ENCODE measurements around the gene STK32C. TPM values are rescaled to one million over a fixed set of nuclear protein-coding genes. Genes with fewer than 3 reads are reported as not detected.

Gene STK32C
- total RNA-seq, 1 donor from 2014 or later = 13.6 TPM

GRCh38 chr10:132351611-132352010 lies 43.9 kb upstream of the STK32C start:
- FAIRE-seq = no peak
- Histone ChIP-seq H3K27me3 (ENCODE audit: insufficient read depth, low read length) (no peaks in the 10 kb centered on the region), H3K9me3 (ENCODE audit: insufficient read depth, low read depth, low read length) (no peaks in the 10 kb centered on the region), H2AFZ (ENCODE audit: low read depth, low read length) (no peak overlapping the region), H3K36me3 (ENCODE audit: insufficient read depth, low read length) (no peaks in the 10 kb centered on the region), H3K4me2 (ENCODE audit: low read length) (no peak overlapping the region), H3K9ac (ENCODE audit: low read length) (no peak overlapping the region), H3K4me1 (ENCODE audit: insufficient read depth, low read length) (no peaks in the 10 kb centered on the region), H3K79me2 (ENCODE audit: insufficient read depth, low read length) (no peaks in the 10 kb centered on the region), H3K27ac (ENCODE audit: low read depth, low read length) (no peak overlapping the region), H3K4me3 (ENCODE audit: insufficient read depth, low read depth, low read length) (no peak overlapping the region), H4K20me1 (ENCODE audit: insufficient read depth, low read length) (peaks cover 11% of the 10 kb centered on the region)
- Mint-ChIP-seq H3K27me3 (ENCODE audit: low read depth, unreplicated experiment) (peaks cover 2% of the 10 kb centered on the region), H3K4me1 (ENCODE audit: low read depth, unreplicated experiment) (no peaks in the 10 kb centered on the region), H3K36me3 (ENCODE audit: low read depth, unreplicated experiment) (peaks cover 10% of the 10 kb centered on the region), H3K9me3 (ENCODE audit: unreplicated experiment) (no peaks in the 10 kb centered on the region), H3K27ac (ENCODE audit: unreplicated experiment) (no peak overlapping the region), H3K4me3 (ENCODE audit: unreplicated experiment) (no peak overlapping the region)
- DNase-seq (ENCODE audit: low read depth) = no peak
- TF ChIP-seq, protein P1, sequence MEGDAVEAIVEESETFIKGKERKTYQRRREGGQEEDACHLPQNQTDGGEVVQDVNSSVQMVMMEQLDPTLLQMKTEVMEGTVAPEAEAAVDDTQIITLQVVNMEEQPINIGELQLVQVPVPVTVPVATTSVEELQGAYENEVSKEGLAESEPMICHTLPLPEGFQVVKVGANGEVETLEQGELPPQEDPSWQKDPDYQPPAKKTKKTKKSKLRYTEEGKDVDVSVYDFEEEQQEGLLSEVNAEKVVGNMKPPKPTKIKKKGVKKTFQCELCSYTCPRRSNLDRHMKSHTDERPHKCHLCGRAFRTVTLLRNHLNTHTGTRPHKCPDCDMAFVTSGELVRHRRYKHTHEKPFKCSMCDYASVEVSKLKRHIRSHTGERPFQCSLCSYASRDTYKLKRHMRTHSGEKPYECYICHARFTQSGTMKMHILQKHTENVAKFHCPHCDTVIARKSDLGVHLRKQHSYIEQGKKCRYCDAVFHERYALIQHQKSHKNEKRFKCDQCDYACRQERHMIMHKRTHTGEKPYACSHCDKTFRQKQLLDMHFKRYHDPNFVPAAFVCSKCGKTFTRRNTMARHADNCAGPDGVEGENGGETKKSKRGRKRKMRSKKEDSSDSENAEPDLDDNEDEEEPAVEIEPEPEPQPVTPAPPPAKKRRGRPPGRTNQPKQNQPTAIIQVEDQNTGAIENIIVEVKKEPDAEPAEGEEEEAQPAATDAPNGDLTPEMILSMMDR (IDR thresholded peaks at IDR 0.05; ENCODE audit: insufficient read depth, low read depth, low read length) = no peak
- no peak for TF ChIP-seq EZH2 (IDR thresholded peaks at IDR 0.05; ENCODE audit: insufficient read depth, low read length)

DNA sequence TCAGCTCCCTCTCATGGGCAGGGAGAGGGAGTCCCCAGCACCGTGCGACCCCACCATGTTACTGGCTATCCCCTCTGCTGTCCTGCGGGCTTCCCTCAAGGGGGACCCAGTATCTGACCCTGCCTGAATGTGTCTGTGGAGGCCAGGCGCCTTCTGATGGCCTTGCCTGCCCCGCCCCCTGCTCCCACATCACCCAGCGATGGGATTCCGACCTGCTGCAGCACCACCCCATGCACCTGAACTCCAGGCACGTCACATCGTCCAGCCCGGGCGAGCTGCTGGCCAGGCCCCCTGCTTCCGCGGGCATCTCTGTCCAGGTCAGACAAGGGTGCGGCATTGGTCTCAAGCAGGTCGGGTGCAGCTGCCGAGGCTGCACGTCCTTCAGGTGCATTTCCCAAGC lies 43.2 kb upstream of the STK32C start:
- no peaks in the 10 kb centered on the region for H3K4me1 ChIP-seq (ENCODE audit: insufficient read depth, low read length)
- H3K79me2 ChIP-seq (ENCODE audit: insufficient read depth, low read length) = no peaks in the 10 kb centered on the region
- no peak overlapping the region for H2AFZ ChIP-seq (ENCODE audit: low read depth, low read length)
- no peak overlapping the region for H3K4me2 ChIP-seq (ENCODE audit: low read length)
- no peaks in the 10 kb centered on the region for H3K9me3 Mint-ChIP-seq (ENCODE audit: unreplicated experiment)
- no peak overlapping the region for H3K4me3 Mint-ChIP-seq (ENCODE audit: unreplicated experiment)
- DNase-seq (ENCODE audit: low read depth) (no peak), FAIRE-seq (no peak)
- TF ChIP-seq, protein P1 (IDR thresholded peaks at IDR 0.05; ENCODE audit: insufficient read depth, low read depth, low read length) = no peak
- TF ChIP-seq EZH2 (IDR thresholded peaks at IDR 0.05; ENCODE audit: insufficient read depth, low read length) = no peak
- peaks cover 11% of the 10 kb centered on the region for H4K20me1 ChIP-seq (ENCODE audit: insufficient read depth, low read length)
- peaks cover 9% of the 10 kb centered on the region for H3K36me3 Mint-ChIP-seq (ENCODE audit: low read depth, unreplicated experiment)
- H3K27me3 Mint-ChIP-seq (ENCODE audit: low read depth, unreplicated experiment) = peaks cover 2% of the 10 kb centered on the region
- H3K27ac ChIP-seq (ENCODE audit: low read depth, low read length) = no peak overlapping the region
- H3K27me3 ChIP-seq (ENCODE audit: insufficient read depth, low read length) = no peaks in the 10 kb centered on the region
- H3K36me3 ChIP-seq (ENCODE audit: insufficient read depth, low read length) = no peaks in the 10 kb centered on the region
- H3K4me1 Mint-ChIP-seq (ENCODE audit: low read depth, unreplicated experiment) = no peaks in the 10 kb centered on the region
- H3K9ac ChIP-seq (ENCODE audit: low read length) = no peak overlapping the region
- no peak overlapping the region for H3K4me3 ChIP-seq (ENCODE audit: insufficient read depth, low read depth, low read length)
- no peak overlapping the region for H3K27ac Mint-ChIP-seq (ENCODE audit: unreplicated experiment)
- no peaks in the 10 kb centered on the region for H3K9me3 ChIP-seq (ENCODE audit: insufficient read depth, low read depth, low read length)

DNA sequence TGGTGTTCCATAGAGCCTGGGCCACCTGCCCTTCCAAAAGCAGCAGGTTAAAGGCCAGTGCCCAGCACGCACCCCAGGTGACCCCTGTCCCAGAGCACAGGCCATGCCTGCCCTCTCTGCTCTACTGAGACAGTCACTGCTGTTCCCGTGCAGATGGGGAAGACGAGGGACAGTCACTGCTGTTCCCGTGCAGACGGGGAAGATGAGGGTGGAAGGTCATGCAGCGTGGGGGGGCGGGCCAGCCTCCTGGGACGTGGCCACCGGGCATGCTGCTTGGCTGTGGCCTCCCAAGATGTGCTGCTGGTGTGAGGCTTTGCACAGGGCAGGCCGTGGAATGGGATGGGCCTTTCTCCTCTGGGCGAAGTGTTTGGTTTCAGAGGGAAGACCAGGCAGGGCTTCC lies 42.6 kb upstream of the STK32C start:
- TF ChIP-seq, protein P1 (IDR thresholded peaks at IDR 0.05; ENCODE audit: insufficient read depth, low read depth, low read length) = no peak
- no peak for TF ChIP-seq EZH2 (IDR thresholded peaks at IDR 0.05; ENCODE audit: insufficient read depth, low read length)
- no peaks in the 10 kb centered on the region for H3K79me2 ChIP-seq (ENCODE audit: insufficient read depth, low read length)
- no peak overlapping the region for H3K27ac Mint-ChIP-seq (ENCODE audit: unreplicated experiment)
- DNase-seq (ENCODE audit: low read depth) (no peak), FAIRE-seq (no peak)
- no peaks in the 10 kb centered on the region for H3K9me3 ChIP-seq (ENCODE audit: insufficient read depth, low read depth, low read length)
- H3K9me3 Mint-ChIP-seq (ENCODE audit: unreplicated experiment) = no peaks in the 10 kb centered on the region
- H4K20me1 ChIP-seq (ENCODE audit: insufficient read depth, low read length) = peaks cover 11% of the 10 kb centered on the region
- H3K4me1 ChIP-seq (ENCODE audit: insufficient read depth, low read length) = no peaks in the 10 kb centered on the region
- no peak overlapping the region for H3K9ac ChIP-seq (ENCODE audit: low read length)
- H3K4me3 ChIP-seq (ENCODE audit: insufficient read depth, low read depth, low read length) = no peak overlapping the region
- no peak overlapping the region for H3K4me2 ChIP-seq (ENCODE audit: low read length)
- no peaks in the 10 kb centered on the region for H3K27me3 ChIP-seq (ENCODE audit: insufficient read depth, low read length)
- H3K4me3 Mint-ChIP-seq (ENCODE audit: unreplicated experiment) = no peak overlapping the region
- H2AFZ ChIP-seq (ENCODE audit: low read depth, low read length) = no peak overlapping the region
- no peaks in the 10 kb centered on the region for H3K36me3 ChIP-seq (ENCODE audit: insufficient read depth, low read length)
- H3K4me1 Mint-ChIP-seq (ENCODE audit: low read depth, unreplicated experiment) = no peaks in the 10 kb centered on the region
- no peak overlapping the region for H3K27ac ChIP-seq (ENCODE audit: low read depth, low read length)
- peaks cover 8% of the 10 kb centered on the region for H3K36me3 Mint-ChIP-seq (ENCODE audit: low read depth, unreplicated experiment)
- H3K27me3 Mint-ChIP-seq (ENCODE audit: low read depth, unreplicated experiment) = peaks cover 2% of the 10 kb centered on the region
